Fibroblast of upper back skin (primary cell): ENCODE data around the gene CEMIP.
"Not testable (repeated sequence)": the region's sequence is repeated elsewhere in the genome, so short reads cannot be mapped to it uniquely, and the experiment has no call there.

ENCODE experiments used
- DNase-seq: peaks from one replicate; pipeline ENCODE4 v3.0.0-alpha.2; 2013

The CEMIP gene

DNA sequence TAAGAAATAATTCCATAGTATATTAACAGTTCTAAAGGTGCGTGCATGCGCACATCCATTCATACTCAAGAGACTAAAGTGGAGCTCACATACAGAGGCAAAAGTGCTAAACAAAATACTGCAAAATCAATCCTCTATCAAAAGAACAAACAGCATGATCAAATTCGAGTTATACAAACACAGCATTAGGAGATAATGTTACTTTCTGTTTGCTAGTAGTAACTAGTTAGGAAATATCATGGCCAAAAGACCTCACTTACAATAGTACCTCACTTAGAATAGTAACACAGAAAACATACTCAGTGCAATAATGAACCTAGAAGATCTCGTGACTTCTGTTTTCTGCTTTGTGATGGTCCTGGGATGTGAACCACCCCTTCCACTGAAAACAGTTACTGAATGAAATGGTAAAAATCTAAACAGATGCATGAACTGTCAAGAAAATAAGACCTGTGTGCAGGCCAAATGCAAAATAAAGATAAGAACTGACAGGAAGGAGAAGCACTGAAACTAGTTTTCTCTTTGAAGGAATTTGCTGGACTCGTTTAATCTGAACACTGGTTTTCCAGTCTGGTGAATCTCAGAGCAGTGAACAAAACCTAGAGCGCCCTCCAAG is 20.9 kb upstream of the CEMIP start:
- no peak for DNase-seq

DNA sequence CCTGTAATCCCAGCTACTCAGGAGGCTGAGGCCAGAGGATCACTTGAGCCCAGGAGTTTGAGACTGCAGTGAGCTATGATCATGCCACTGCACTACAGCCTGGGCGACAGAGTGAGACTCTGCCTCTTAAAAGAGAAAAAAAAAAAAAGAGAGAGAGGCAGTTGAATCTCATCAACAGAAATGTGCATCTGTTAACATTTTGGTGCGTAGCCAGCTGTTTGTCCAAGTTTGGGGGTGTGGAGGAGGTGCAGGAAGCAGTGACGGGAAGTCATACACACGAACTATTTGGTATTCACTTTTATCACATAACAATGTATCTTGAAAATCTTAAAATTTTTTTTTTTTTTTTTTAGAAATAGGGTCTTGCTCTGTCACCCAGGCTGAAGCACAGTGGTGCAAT is 18.2 kb upstream of the CEMIP start:
- DNase-seq, result no peak

DNA sequence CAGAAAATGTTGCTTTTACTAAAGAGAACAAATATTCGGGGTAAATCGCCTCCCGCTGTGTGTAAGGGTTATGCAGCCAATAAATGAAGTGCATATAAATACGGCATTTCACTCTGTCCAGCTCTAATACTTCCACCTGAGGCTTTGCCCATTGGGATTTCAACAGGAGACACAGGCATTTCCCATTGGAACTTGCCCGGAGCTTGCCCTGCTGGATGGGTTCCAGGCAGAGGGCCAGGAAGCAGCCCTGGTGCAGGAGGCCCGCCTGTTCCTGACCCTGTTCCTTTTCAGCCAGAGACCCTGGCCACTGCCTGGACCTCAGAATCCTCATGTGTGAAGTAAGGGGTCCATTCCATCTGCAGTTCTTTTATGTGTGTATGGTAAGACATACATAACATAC is 17.4 kb upstream of the CEMIP start:
- no peak for DNase-seq

- DNase-seq, result not testable (repeated sequence)
These were observed 15.9 kb upstream of the CEMIP start for GRCh38 chr15:80763235-80763634.

GRCh38 chr15:80764535-80764934 is 14.6 kb upstream of the CEMIP start:
- no peak for DNase-seq

DNA sequence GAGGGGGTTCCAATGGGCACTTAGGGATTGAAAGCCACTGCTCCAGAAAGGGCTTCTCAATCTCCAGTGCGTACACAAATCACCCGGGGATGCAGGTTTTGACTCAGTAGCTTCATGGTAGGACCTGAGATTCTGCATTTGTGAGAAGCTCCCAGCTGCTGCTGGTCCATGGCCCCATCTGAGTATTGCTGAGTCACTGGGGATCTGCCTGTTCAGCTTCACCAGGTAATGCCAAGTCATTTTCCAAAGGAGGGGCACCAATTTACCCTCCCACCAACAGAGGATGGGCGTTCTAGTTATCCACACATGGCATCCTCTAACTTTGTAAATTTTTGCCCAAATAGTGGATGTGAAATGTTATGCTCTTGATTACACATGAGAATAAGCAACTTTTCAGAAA is 12.9 kb upstream of the CEMIP start:
- no peak for DNase-seq

DNA sequence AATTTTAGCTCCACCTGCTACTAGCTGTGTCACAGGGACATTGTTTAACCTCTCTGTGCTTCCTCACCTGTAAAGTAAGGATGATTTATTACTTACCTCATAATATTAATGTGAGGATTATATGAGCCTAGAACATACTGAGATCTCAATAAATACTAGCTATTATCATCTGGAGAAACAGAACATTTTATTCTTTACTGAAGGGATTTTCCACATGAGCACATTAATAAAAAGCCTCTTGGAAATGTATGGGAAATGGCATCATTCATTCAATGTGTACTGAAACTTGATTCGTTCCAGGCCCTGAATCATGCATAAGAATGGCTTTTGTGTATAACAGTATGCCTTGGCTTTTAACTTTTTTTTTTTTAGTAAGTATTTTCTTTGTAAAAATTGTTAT is 11.0 kb upstream of the CEMIP start:
- no peak for DNase-seq

GRCh38 chr15:80769153-80769828 is 9.9 kb upstream of the CEMIP start:
- DNase-seq, result no peak

- peak; percentile 74 for DNase-seq
These were observed 9.1 kb upstream of the CEMIP start for GRCh38 chr15:80769829-80770705.

DNA sequence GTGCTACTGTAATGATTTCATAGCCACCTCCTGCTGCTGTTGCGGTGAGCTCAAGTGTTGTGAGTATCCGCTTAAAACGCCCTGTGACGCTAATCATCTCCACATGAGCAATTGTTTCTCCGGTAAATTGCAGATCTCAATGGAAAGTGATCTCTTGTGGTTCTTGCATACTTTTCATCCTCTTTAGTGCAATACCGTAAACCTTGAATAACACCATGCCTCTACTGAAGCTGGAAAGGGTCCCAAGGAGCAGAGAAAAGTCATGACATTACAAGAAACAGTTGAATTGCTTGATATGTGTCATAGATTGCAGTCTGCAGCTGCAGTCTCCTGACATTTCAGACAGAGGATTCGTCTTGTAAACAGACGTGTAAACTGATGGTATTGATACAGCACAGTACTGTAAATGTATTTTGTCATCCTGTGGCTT is 6.0 kb upstream of the CEMIP start:
- DNase-seq, result peak; percentile 99

DNA sequence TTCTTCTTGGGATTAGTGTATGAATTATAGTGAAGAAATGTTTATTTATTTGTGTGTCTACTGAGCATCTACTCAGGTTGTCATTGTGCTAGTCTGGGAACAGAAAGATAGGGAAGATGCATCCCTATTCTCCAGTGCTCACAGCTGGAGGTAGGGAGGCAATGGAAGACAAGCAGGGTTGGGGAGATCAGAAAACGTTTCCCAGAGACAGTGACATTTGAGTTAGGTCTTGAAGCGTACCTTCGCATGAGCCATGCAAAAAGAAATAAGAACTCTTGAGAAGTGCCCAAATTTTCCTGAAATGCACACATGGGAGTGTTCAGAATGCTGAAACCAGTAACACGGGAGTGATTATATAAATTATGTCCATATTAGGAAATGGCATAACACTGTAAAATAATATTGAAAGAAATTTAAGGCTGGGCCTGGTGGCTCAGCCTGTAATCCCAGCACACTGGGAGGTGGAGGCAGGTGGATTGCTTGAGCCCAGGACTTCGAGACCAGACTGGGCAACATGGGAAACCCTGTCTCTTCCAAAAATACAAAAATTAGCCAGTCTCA is 5.3 kb upstream of the CEMIP start:
- DNase-seq, result peak; percentile 72

- peak; percentile 25 for DNase-seq
These were observed 4.7 kb upstream of the CEMIP start for GRCh38 chr15:80774486-80774885.

GRCh38 chr15:80775338-80775737 is 3.8 kb upstream of the CEMIP start:
- DNase-seq, result no peak

GRCh38 chr15:80776420-80777045 is 2.6 kb upstream of the CEMIP start:
- DNase-seq, result peak; percentile 75

- DNase-seq, result peak; percentile 98
These were observed 2.0 kb upstream of the CEMIP start for GRCh38 chr15:80777137-80777536.

DNA sequence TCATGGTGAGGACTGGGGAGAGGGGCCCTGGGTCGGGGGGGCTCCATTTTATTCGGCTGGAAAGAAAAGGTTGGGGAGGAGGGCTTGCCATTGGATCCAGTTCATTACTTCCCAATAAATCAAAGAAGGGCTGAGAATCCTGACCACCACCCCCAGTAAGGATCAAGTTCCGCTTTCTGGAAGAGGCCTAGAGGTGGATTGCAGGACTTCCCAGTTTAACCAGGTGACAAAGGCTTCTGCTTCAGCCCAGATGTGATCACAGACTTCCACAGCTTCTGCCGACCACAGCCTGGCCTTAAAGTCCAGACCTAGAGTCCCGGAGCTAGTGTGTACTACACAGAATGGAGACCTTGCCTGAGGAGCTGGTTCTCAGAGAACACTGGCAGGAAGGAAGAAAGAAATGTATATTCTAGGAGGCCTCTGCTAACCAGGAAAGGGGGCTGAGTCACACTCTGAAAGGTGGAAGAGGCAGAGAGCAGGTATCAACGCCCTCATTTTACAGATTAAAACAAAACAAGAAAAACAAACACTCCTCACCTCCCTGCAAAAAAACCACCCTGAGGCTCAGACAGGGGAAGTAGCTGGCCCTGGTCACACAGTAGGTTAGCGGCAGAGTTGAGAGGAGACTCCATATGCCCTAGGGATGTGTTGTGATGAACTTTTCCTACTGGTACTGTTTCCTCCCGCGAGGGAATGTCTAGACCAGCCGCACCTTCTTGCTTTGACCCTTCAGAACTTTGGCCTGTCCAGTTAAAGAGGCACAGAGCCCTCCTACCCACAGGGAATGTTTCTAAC is 1.1 kb upstream of the CEMIP start:
- no peak for DNase-seq

DNA sequence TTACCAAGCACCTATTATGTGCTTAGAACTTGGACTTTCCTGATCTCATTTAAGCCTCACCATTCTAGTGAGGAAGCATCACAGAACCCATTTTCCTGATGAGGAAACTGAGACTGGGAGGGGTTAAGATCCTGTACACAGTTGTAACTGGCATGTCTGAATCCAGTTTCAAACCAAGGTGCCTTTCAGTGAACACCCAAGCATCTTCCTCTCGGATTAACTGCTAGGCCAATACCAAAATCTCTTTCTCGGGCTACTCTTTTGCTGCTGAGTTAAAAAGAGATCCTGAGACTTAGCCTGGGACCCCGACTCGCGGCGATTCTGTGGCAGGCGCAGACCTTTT is 578 bp upstream of the CEMIP start:
- no peak for DNase-seq

- DNase-seq, result no peak
These were observed 667 bp downstream of the CEMIP start for GRCh38 chr15:80779658-80780415.

GRCh38 chr15:80780416-80781221 is 1.4 kb downstream of the CEMIP start:
- DNase-seq, result peak; percentile 61

DNA sequence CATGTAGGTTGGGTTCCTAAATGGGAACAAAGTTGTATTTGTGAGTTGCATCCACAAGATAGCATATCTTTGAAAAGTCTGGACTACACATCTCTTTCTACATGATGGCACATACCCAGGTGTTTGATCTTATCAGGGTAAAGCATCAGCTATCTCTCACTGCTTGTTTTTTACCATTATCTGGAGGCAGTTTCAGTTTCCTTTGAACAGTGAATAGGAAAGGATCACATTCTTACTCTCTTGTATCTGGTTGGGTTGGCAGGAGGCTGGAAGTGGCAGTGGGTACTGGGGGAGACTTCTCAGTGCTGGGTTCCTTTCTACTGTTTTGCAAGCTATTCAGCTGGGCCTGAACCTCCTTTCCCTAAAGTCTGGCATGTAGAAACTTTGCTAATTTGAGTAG is 4.1 kb downstream of the CEMIP start:
- no peak for DNase-seq

DNA sequence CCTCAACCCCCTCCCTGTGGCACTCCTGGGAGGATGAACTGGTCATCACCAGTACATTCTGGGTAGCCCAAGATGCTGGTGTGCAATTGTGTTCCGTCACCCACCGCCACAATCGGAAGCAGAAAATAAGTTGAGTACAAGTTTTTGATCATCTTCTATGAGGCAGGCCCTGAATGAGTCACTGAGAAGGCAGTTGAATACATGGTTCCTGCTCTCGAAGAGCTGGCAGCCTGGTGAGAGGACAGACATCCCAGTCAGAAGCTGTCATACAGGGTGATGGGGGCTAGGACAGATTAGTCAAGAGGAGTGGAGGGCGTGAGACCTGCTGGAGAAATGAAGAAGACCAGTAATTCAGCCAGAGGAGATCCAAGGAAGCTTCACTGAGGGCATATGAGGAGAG is 6.2 kb downstream of the CEMIP start:
- DNase-seq, result no peak
